IMR-90 (cell line): ENCODE results near the gene APMAP. TPM values are rescaled to one million over a fixed set of nuclear protein-coding genes. Genes with fewer than 3 reads are reported as not detected.

Source experiments
- ATAC-seq: fragments of 200-7000 bp; cut with Tn5 transposase; 2 replicates; pipeline ENCODE4 v1.9.1; 2020; ENCODE audit warnings: low read depth, mild to moderate bottlenecking, moderate library complexity
- BruUV-seq: library from RNA; stranded (reverse); fragments of 400-500 nt; replicated peaks from 2 replicates; lab custom pipeline; 2021; lab: Mats Ljungman, UMichigan
- CTCF ChIA-PET: fragments of 300-600 bp; formaldehyde crosslinking; extraction: SDS; loops from one replicate; lab custom pipeline; 2021; ENCODE audit warnings: antibody characterized with exemption; lab: Yijun Ruan, JAX
- POLR2A ChIA-PET: fragments of 300-600 bp; sonication (Branson Sonifier 250); formaldehyde crosslinking; loops from one replicate; lab custom pipeline; 2022; ENCODE audit warnings: antibody characterized with exemption; ENCODE audit not compliant: unreplicated experiment; lab: Charles Lee
- DNase-seq: peaks from one replicate; pipeline ENCODE4 v3.0.0; 2013
- H2AFZ ChIP-seq: replicated peaks from 2 replicates; pipeline ENCODE3; 2013; ENCODE audit warnings: low read length, mild to moderate bottlenecking; ENCODE audit not compliant: poor library complexity
- H2AK5ac ChIP-seq: 2 replicates; pipeline ENCODE4 v1.6.1; 2013; ENCODE audit warnings: low read depth, low read length, inconsistent platforms
- H2AK9ac ChIP-seq: replicated peaks from 2 replicates; pipeline ENCODE3; 2013; ENCODE audit warnings: mild to moderate bottlenecking, low read depth, low read length, moderate library complexity; ENCODE audit not compliant: poor library complexity
- H2BK120ac ChIP-seq: 2 replicates; pipeline ENCODE4 v1.6.1; 2013; ENCODE audit warnings: low read depth, low read length, inconsistent platforms
- H2BK15ac ChIP-seq: 3 replicates; pipeline ENCODE4 v1.6.1; 2013; ENCODE audit warnings: low read depth, low read length, inconsistent platforms
- H2BK20ac ChIP-seq: 2 replicates; pipeline ENCODE4 v1.6.1; 2013; ENCODE audit warnings: low read depth, mild to moderate bottlenecking, inconsistent platforms, low read length, moderate library complexity
- H2BK5ac ChIP-seq: 2 replicates; pipeline ENCODE4 v1.6.1; 2013; ENCODE audit warnings: mild to moderate bottlenecking, low read depth, low read length, inconsistent platforms; ENCODE audit not compliant: poor library complexity, severe bottlenecking
- H3K14ac ChIP-seq: replicated peaks from 2 replicates; pipeline ENCODE4 v1.6.1; 2013; ENCODE audit warnings: low read depth, low read length, inconsistent platforms
- H3K18ac ChIP-seq: 2 replicates; pipeline ENCODE4 v1.6.1; 2013; ENCODE audit warnings: low read depth, low read length, control low read depth
- H3K23ac ChIP-seq: 2 replicates; pipeline ENCODE4 v1.6.1; 2013; ENCODE audit warnings: low read depth, low read length, inconsistent platforms
- H3K27ac ChIP-seq: 2 replicates; pipeline ENCODE4 v1.5.1; 2013; ENCODE audit warnings: mild to moderate bottlenecking, control low read depth, low read length; ENCODE audit not compliant: insufficient read depth
- H3K27me3 ChIP-seq: 2 replicates; pipeline ENCODE4 v1.6.1; 2013; ENCODE audit warnings: low read length; ENCODE audit not compliant: control insufficient read depth, insufficient read depth
- H3K36me3 ChIP-seq: 2 replicates; pipeline ENCODE4 v1.6.1; 2013; ENCODE audit warnings: low read length, mixed read lengths; ENCODE audit not compliant: control insufficient read depth, insufficient read depth
- H3K4ac ChIP-seq: 2 replicates; pipeline ENCODE4 v1.6.1; 2013; ENCODE audit warnings: low read depth, low read length, inconsistent platforms
- H3K4me1 ChIP-seq: 2 replicates; pipeline ENCODE4 v1.6.1; 2013; ENCODE audit warnings: low read length, mixed read lengths; ENCODE audit not compliant: control insufficient read depth, insufficient read depth
- H3K4me2 ChIP-seq: 2 replicates; pipeline ENCODE4 v1.6.1; 2013; ENCODE audit warnings: low read depth, mild to moderate bottlenecking, control low read depth, low read length, moderate library complexity
- H3K4me3 ChIP-seq: 2 replicates; pipeline ENCODE4 v1.5.1; 2013; ENCODE audit warnings: low read depth, mild to moderate bottlenecking, control low read depth, low read length, moderate library complexity; ENCODE audit not compliant: insufficient read depth
- H3K56ac ChIP-seq: 2 replicates; pipeline ENCODE4 v1.6.1; 2013; ENCODE audit warnings: low read length, inconsistent platforms; ENCODE audit not compliant: insufficient read depth; ENCODE audit errors: extremely low read depth
- H3K79me1 ChIP-seq, 2 experiments: 2 replicates each; pipeline ENCODE4 v1.6.1; 2013; ENCODE audit warnings: low read length in 2 of 2, inconsistent platforms in 1 of 2, low read depth in 1 of 2
- H3K9ac ChIP-seq: 2 replicates; pipeline ENCODE4 v1.6.1; 2013; ENCODE audit warnings: low read depth, low read length, control low read depth
- H3K9me1 ChIP-seq: 2 replicates; pipeline ENCODE4 v1.6.1; 2013; ENCODE audit warnings: low read length, inconsistent platforms; ENCODE audit not compliant: insufficient read depth
- H3K9me3 ChIP-seq: 2 replicates; pipeline ENCODE4 v1.6.1; 2013; ENCODE audit warnings: low read length; ENCODE audit not compliant: control insufficient read depth, insufficient read depth
- H4K20me1 ChIP-seq: 2 replicates; pipeline ENCODE4 v1.6.1; 2013; ENCODE audit warnings: low read length, inconsistent platforms; ENCODE audit not compliant: insufficient read depth
- H4K5ac ChIP-seq: 2 replicates; pipeline ENCODE4 v1.6.1; 2013; ENCODE audit warnings: mild to moderate bottlenecking, low read depth, low read length, control low read depth
- H4K8ac ChIP-seq, 2 experiments: 2 replicates each; pipeline ENCODE4 v1.6.1; 2013; ENCODE audit warnings: low read depth in 2 of 2, low read length in 2 of 2, control low read depth in 1 of 2, inconsistent platforms in 1 of 2
- H4K91ac ChIP-seq: 2 replicates; pipeline ENCODE4 v1.6.1; 2013; ENCODE audit warnings: low read depth, low read length, inconsistent platforms; ENCODE audit not compliant: insufficient read depth
- BHLHE40 ChIP-seq: fragments of 150-350 bp; IDR thresholded peaks from 2 replicates; pipeline ENCODE4 v1.6.1; 2016; ENCODE audit warnings: mild to moderate bottlenecking, low read depth, low read length
- MAFK ChIP-seq: IDR thresholded peaks from 2 replicates; pipeline ENCODE4 v1.6.1; 2012; ENCODE audit warnings: low read depth, low read length, improper control_type of control experiment
- MAZ ChIP-seq: IDR thresholded peaks from 2 replicates; pipeline ENCODE4 v1.6.1; 2012; ENCODE audit warnings: low read depth, mild to moderate bottlenecking, low read length, improper control_type of control experiment, moderate library complexity, borderline replicate concordance
- MXI1 ChIP-seq: IDR thresholded peaks from 2 replicates; pipeline ENCODE4 v1.6.1; 2012; ENCODE audit warnings: low read depth, mild to moderate bottlenecking, low read length, moderate library complexity, borderline replicate concordance
- NFE2L2 ChIP-seq: fragments of 150-350 bp; IDR thresholded peaks from 2 replicates; pipeline ENCODE4 v1.6.1; 2016; ENCODE audit warnings: low read depth, mild to moderate bottlenecking, low read length
- RAD21 ChIP-seq: IDR thresholded peaks from 2 replicates; pipeline ENCODE4 v1.6.1; 2012; ENCODE audit warnings: low read length, improper control_type of control experiment
- SMC3 ChIP-seq: fragments of 150-350 bp; IDR thresholded peaks from 2 replicates; pipeline ENCODE4 v1.6.1; 2016; ENCODE audit warnings: low read depth, mild to moderate bottlenecking, antibody characterized with exemption, low read length, moderate library complexity
- WGBS, 2 experiments: methylation state at CpG; one replicate each; pipeline versions ENCODE4 v1.1.5 to v1.1.7; 2013; ENCODE audit warnings: missing lambda C conversion rate in 2 of 2; ENCODE audit not compliant: insufficient read length in 1 of 2; ENCODE audit errors: extremely low coverage in 2 of 2; 5-methylcytosine and 5-hydroxymethylcytosine counted together
- dilution Hi-C: fragments of 300-500 bp; cut with HindIII; formaldehyde crosslinking; loops from one replicate; pipeline ENCODE4 v1.14.3; 2018; ENCODE audit warnings: low sequenced_read_pairs; ENCODE audit not compliant: unreplicated experiment
- in situ Hi-C: fragments of 300-500 bp; cut with MboI; formaldehyde crosslinking; loops from 3 replicates; pipeline ENCODE4 v1.14.3; 2019; ENCODE audit warnings: low sequenced_read_pairs, inconsistent platforms, mixed read lengths
- intact Hi-C: fragments of 100-400 bp; cut with micrococcal nuclease; formaldehyde crosslinking; loops from 2 replicates; pipeline ENCODE4 v1.10.0; 2022
- polyA plus RNA-seq, 3 experiments: library from polyadenylated mRNA; depleted of rRNA; stranded (reverse); fragments of >200 nt; gene quantifications; 2 replicates each; pipeline ENCODE4 v1.2.3, GENCODE V29; 2012; ENCODE audit warnings: low replicate concordance in 1 of 3
- total RNA-seq: library from RNA; depleted of rRNA; stranded (reverse); fragments of >200 nt; gene quantifications from 2 replicates; pipeline ENCODE4 v1.2.3, GENCODE V29; 2012
- TF ChIP-seq, protein P1 (sequence below): fragments of 150-350 bp; IDR thresholded peaks from 2 replicates; pipeline ENCODE4 v1.6.1; 2017; ENCODE audit warnings: mild to moderate bottlenecking, antibody characterized with exemption, low read length, low read depth

The APMAP gene
- total and polyA plus RNA-seq, 2 of the 4 experiments (the other 2 are of a cell fraction): 67.2 to 88.8 TPM

DNA sequence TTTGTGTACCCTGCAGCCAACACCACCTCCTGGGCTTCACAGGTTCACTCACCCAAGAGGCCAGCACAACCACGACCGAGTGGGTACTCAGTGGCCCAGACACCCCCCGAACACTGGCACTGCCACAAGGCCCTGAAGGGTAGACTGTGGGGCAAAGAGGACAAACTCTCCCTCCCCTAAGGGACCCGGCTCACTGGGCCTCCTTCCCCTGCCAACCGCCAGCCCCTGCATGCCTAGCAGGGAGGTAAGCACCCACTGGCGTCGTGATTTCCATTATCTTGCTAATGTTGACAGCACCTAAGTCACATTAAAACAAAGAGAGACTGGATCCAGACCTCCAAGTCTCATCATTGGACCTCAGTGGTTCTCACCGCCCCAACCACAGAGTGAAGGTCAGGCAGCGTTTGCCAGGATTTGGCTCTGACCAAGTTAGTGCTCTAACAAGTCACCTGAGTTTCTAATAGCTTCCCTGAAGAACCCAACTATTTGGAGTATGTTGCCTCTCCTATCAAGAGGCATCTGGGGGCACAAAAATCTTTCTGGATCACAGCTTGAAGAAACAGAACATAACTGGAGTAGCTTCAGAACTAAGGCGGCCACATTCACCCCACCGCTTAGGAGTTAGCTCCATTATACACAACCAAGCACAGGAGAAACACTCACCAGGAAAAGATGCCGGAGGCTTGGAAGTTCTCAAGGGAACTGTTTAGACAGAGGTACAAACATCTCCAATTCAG is 14.0 kb upstream of the APMAP start:
- in situ Hi-C loops (loop anchor here (10.0 kb wide), 1 partner anchor 168 kb away; no protein-coding TSS in a partner anchor), dilution Hi-C loops (no loop called here), intact Hi-C loops (no loop called here)
- H3K27ac ChIP-seq: no peak overlapping the region
- no peak overlapping the region for H4K5ac ChIP-seq
- H3K4me3 ChIP-seq: no peak overlapping the region
- no peak overlapping the region for H3K23ac ChIP-seq
- H3K14ac ChIP-seq: no peak overlapping the region
- H3K18ac ChIP-seq: no peak overlapping the region
- H2AK5ac ChIP-seq: no peak overlapping the region
- H4K20me1 ChIP-seq: no peaks in the 10 kb centered on the region
- ATAC-seq (no peak), DNase-seq (no peak)
- no peak overlapping the region for H2BK5ac ChIP-seq
- H2BK120ac ChIP-seq: no peak overlapping the region
- TF ChIP-seq, protein P1, sequence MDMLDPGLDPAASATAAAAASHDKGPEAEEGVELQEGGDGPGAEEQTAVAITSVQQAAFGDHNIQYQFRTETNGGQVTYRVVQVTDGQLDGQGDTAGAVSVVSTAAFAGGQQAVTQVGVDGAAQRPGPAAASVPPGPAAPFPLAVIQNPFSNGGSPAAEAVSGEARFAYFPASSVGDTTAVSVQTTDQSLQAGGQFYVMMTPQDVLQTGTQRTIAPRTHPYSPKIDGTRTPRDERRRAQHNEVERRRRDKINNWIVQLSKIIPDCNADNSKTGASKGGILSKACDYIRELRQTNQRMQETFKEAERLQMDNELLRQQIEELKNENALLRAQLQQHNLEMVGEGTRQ: no peak
- TF ChIP-seq SMC3 (no peak), MAZ (no peak), MXI1 (no peak), NFE2L2 (no peak), MAFK (no peak), BHLHE40 (no peak), RAD21 (no peak)
- no peaks in the 10 kb centered on the region for H3K36me3 ChIP-seq
- no peaks in the 10 kb centered on the region for H3K9me1 ChIP-seq
- no peaks in the 10 kb centered on the region for H3K79me1 ChIP-seq
- ChIA-PET CTCF (no interaction called here), POLR2A (no interaction called here)
- no peak overlapping the region for H2BK15ac ChIP-seq
- H3K56ac ChIP-seq: no peak overlapping the region
- no peak overlapping the region for H3K4me2 ChIP-seq
- WGBS, 2 experiments: 80% methylated on average over 3 of the region's 12 CpGs; no CpG with 5 or more reads in 1 of the 2 experiments
- no peak overlapping the region for H2BK20ac ChIP-seq
- no peak overlapping the region for H3K4ac ChIP-seq
- no peaks in the 10 kb centered on the region for H3K9me3 ChIP-seq
- H3K27me3 ChIP-seq: peaks cover 8% of the 10 kb centered on the region
- H3K9ac ChIP-seq: no peak overlapping the region
- no peak overlapping the region for H2AK9ac ChIP-seq
- no peak overlapping the region for H4K8ac ChIP-seq
- H2AFZ ChIP-seq: no peak overlapping the region
- H4K91ac ChIP-seq: no peak overlapping the region
- no peaks in the 10 kb centered on the region for H3K4me1 ChIP-seq
- no TSS peak for BruUV-seq
